Cardiac fibroblast (primary cell): ENCODE data around the gene LPGAT1.

Experiments
- DNase-seq, 2 donors: peaks; one replicate each; pipeline versions ENCODE4 v3.0.0 to v3.0.0-alpha.2; 2010; ENCODE audit warnings: low read depth in 2 of 2
- H3K4me3 ChIP-seq, 2 donors: replicated peaks in 1 of 2; 1 replicate in 1 of 2; 2 replicates in 1 of 2; pipeline ENCODE4 v1.5.1; 2011; ENCODE audit warnings: low read depth in 2 of 2, low read length in 2 of 2, mild to moderate bottlenecking in 2 of 2, moderate library complexity in 1 of 2
- CTCF ChIP-seq: IDR thresholded peaks from one replicate; pipeline ENCODE4 v1.5.1; 2011; ENCODE audit warnings: low read depth, mild to moderate bottlenecking, low read length, inconsistent platforms

LPGAT1 gene

GRCh38 chr1:211742889-211743529 is 87.6 kb downstream of the LPGAT1 start:
- no peak overlapping the region for H3K4me3 ChIP-seq
- no peak for DNase-seq
- TF ChIP-seq CTCF = no peak

- no peak for DNase-seq
- TF ChIP-seq CTCF = no peak
These were observed 88.3 kb downstream of the LPGAT1 start for GRCh38 chr1:211742272-211742671.

GRCh38 chr1:211741788-211742187 is 88.8 kb downstream of the LPGAT1 start:
- TF ChIP-seq CTCF = no peak
- no peak overlapping the region for H3K4me3 ChIP-seq
- DNase-seq = peak in 1 of 2 donors; percentile 29

More at GRCh38 chr1:211742272-211742671, 88.3 kb downstream of the LPGAT1 start:
- H3K4me3 ChIP-seq = no peak overlapping the region

GRCh38 chr1:211741116-211741515 is 89.4 kb downstream of the LPGAT1 start:
- DNase-seq = no peak
- TF ChIP-seq CTCF = no peak
- H3K4me3 ChIP-seq = no peak overlapping the region

- no peak overlapping the region for H3K4me3 ChIP-seq
- TF ChIP-seq CTCF = no peak
- no peak for DNase-seq
These were observed 90.7 kb downstream of the LPGAT1 start for GRCh38 chr1:211739671-211740411.

GRCh38 chr1:211738691-211739301 is 91.8 kb downstream of the LPGAT1 start:
- DNase-seq = no peak
- TF ChIP-seq CTCF = no peak
- H3K4me3 ChIP-seq = no peak overlapping the region
